WTC11 (cell line): Measurements from ENCODE around the gene NLRP1. TPM values are rescaled to one million over a fixed set of nuclear protein-coding genes. Genes with fewer than 3 reads are reported as not detected.

ENCODE experiments used
- ATAC-seq: fragments of 200-7000 bp; cut with Tn5 transposase; 2 replicates; pipeline ENCODE4 v1.10.0; 2021; ENCODE audit warnings: mild to moderate bottlenecking, moderate library complexity
- CTCF ChIA-PET: fragments of 300-600 bp; sonication (Branson Sonifier 250); formaldehyde crosslinking; loops from one replicate; lab custom pipeline; 2021; ENCODE audit warnings: antibody characterized with exemption; lab: Charles Lee
- POLR2A ChIA-PET: fragments of 350-600 bp; sonication (Branson Sonifier 250); formaldehyde crosslinking; loops from one replicate; lab custom pipeline; 2021; ENCODE audit warnings: antibody characterized with exemption; lab: Charles Lee
- DNase-seq: peaks from one replicate; pipeline ENCODE4 v3.0.0; 2021; ENCODE audit warnings: low spot score
- H3K27ac Mint-ChIP-seq: 2 replicates; pipeline ENCODE4 v1.8.0; 2021; ENCODE audit warnings: mixed read lengths
- H3K27me3 Mint-ChIP-seq: 2 replicates; pipeline ENCODE4 v1.8.0; 2021; ENCODE audit warnings: low read depth, mild to moderate bottlenecking, moderate library complexity, mixed read lengths
- H3K36me3 Mint-ChIP-seq: 2 replicates; pipeline ENCODE4 v1.8.0; 2021; ENCODE audit warnings: mixed read lengths
- H3K4me1 Mint-ChIP-seq: 2 replicates; pipeline ENCODE4 v1.8.0; 2022; ENCODE audit warnings: mixed read lengths
- H3K4me3 Mint-ChIP-seq: 2 replicates; pipeline ENCODE4 v1.8.0; 2021; ENCODE audit warnings: mild to moderate bottlenecking, moderate library complexity, mixed read lengths
- H3K9me3 Mint-ChIP-seq: 2 replicates; pipeline ENCODE4 v1.8.0; 2021; ENCODE audit warnings: mixed read lengths
- ARID4B ChIP-seq: sonication (generic); formaldehyde crosslinking; IDR thresholded peaks from 2 replicates; pipeline ENCODE4 v1.8.0; 2023; ENCODE audit warnings: missing genetic modification reagents, mild to moderate bottlenecking, borderline replicate concordance
- FOXP4 ChIP-seq: sonication (generic); formaldehyde crosslinking; IDR thresholded peaks from 2 replicates; pipeline ENCODE4 v1.8.0; 2022; ENCODE audit warnings: mild to moderate bottlenecking, missing genetic modification reagents
- GTF2I ChIP-seq: fragments of 250-450 bp; sonication (Bioruptor Pico); conservative IDR thresholded peaks from 2 replicates; pipeline ENCODE4 v1.4.0; 2021; ENCODE audit warnings: mild to moderate bottlenecking
- NFE2L1 ChIP-seq: sonication (generic); formaldehyde crosslinking; IDR thresholded peaks from 2 replicates; pipeline ENCODE4 v1.8.1; 2023; ENCODE audit warnings: missing genetic modification reagents
- NFYB ChIP-seq: sonication (generic); formaldehyde crosslinking; conservative IDR thresholded peaks from 2 replicates; pipeline ENCODE4 v1.8.0; 2022; ENCODE audit warnings: low read depth, missing genetic modification reagents
- NR1H2 ChIP-seq: sonication (generic); formaldehyde crosslinking; IDR thresholded peaks from 2 replicates; pipeline ENCODE4 v1.9.0; 2021; ENCODE audit warnings: mild to moderate bottlenecking, moderate library complexity, missing genetic modification reagents
- NR2C2 ChIP-seq: sonication (generic); formaldehyde crosslinking; IDR thresholded peaks from 2 replicates; pipeline ENCODE4 v1.8.0; 2022; ENCODE audit warnings: mild to moderate bottlenecking, missing genetic modification reagents
- RELA ChIP-seq: sonication (generic); formaldehyde crosslinking; IDR thresholded peaks from 2 replicates; pipeline ENCODE4 v1.8.1; 2022; ENCODE audit warnings: missing genetic modification reagents, mild to moderate bottlenecking, borderline replicate concordance
- SOX15 ChIP-seq: fragments of 250-450 bp; sonication (Bioruptor Pico); IDR thresholded peaks from 2 replicates; pipeline ENCODE4 v1.9.0; 2021; ENCODE audit warnings: mild to moderate bottlenecking
- TEAD4 ChIP-seq: sonication (generic); formaldehyde crosslinking; IDR thresholded peaks from 2 replicates; pipeline ENCODE4 v1.8.0; 2022; ENCODE audit warnings: mild to moderate bottlenecking, missing genetic modification reagents
- TP53 ChIP-seq: sonication (generic); formaldehyde crosslinking; IDR thresholded peaks from 2 replicates; pipeline ENCODE4 v1.8.1; 2023; ENCODE audit warnings: mild to moderate bottlenecking, missing genetic modification reagents
- ZBTB21 ChIP-seq: sonication (generic); formaldehyde crosslinking; IDR thresholded peaks from 2 replicates; pipeline ENCODE4 v1.8.1; 2023; ENCODE audit warnings: mild to moderate bottlenecking, missing genetic modification reagents, borderline replicate concordance
- ZNF121 ChIP-seq: sonication (generic); formaldehyde crosslinking; IDR thresholded peaks from 2 replicates; pipeline ENCODE4 v1.8.0; 2023; ENCODE audit warnings: missing genetic modification reagents
- ZNF219 ChIP-seq: sonication (generic); formaldehyde crosslinking; IDR thresholded peaks from 2 replicates; pipeline ENCODE4 v1.8.0; 2023; ENCODE audit warnings: missing genetic modification reagents, mild to moderate bottlenecking, borderline replicate concordance
- ZNF232 ChIP-seq: sonication (generic); formaldehyde crosslinking; IDR thresholded peaks from 2 replicates; pipeline ENCODE4 v1.8.0; 2022; ENCODE audit warnings: mild to moderate bottlenecking, missing genetic modification reagents
- ZNF396 ChIP-seq: fragments of 250-450 bp; sonication (Bioruptor Pico); IDR thresholded peaks from 2 replicates; pipeline ENCODE4 v1.8.0; 2021; ENCODE audit warnings: mild to moderate bottlenecking, moderate library complexity, borderline replicate concordance
- total RNA-seq: library from RNA; stranded (reverse); gene quantifications from 3 replicates; pipeline ENCODE4 v1.2.3, GENCODE V29; 2021

The NLRP1 gene
- total RNA-seq, 1 experiment from 2014 or later = 17.6 TPM

DNA sequence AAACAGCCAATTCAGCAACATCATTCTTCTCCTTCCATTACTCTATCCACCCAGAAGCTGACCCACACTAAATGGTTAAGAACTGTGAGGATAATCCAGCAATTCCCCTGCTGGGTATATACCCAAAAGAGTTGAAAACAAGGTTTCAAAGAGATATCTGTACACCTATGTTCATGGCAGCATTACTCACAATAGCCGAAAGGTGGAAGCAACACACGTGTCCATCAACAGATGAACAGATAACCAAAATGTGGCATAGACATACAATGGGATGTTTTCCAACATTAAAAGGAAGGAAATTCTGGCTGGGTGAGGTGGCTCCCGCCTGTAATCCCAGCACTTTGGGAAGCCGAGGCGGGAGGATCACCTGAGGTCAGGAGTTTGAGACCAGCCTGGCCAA, 78.0 kb downstream of the NLRP1 start:
- H3K9me3 Mint-ChIP-seq = no peaks in the 10 kb centered on the region
- TF ChIP-seq ZNF396 (CRISPR knock-in tag) (no peak), FOXP4 (CRISPR knock-in tag) (no peak), NR1H2 (CRISPR knock-in tag) (no peak), ZNF219 (no peak), NFE2L1 (CRISPR knock-in tag) (no peak), ZNF121 (CRISPR knock-in tag) (no peak), NFYB (CRISPR knock-in tag) (no peak)
- H3K27ac Mint-ChIP-seq = no peak overlapping the region
- no peak for ATAC-seq
- ChIA-PET CTCF (interaction anchor here (0.7 to 0.9 kb wide), 3 partner anchors 16 to 1133 kb away, joined by 3 to 4 read pairs (median 4); no protein-coding TSS in a partner anchor), POLR2A (no interaction called here)
- peaks cover 8% of the 10 kb centered on the region for H3K4me1 Mint-ChIP-seq
- H3K36me3 Mint-ChIP-seq = no peaks in the 10 kb centered on the region
- DNase-seq = no peak
- peaks cover 24% of the 10 kb centered on the region for H3K27me3 Mint-ChIP-seq
- no peak overlapping the region for H3K4me3 Mint-ChIP-seq

DNA sequence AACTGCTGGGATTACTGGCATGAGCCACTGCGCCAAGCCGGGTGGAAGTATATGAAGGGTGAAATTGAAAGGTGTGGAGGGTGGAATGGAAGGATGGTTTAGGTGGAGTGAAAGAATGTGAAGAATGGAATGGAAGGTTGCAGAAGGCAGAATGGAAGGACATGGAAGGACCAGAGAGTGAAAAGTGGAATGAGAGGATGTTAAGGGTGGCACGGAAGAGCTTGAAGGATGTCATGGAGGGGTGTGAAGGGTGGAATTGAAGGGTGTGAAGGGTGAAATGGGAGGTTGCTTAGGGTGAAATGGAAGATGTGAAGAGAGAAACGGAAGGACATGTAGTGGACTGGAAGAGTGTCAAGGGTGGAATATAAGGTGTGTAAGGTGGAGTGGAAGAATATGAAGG, 81.8 kb downstream of the NLRP1 start:
- Mint-ChIP-seq H3K9me3 (no peaks in the 10 kb centered on the region), H3K36me3 (no peaks in the 10 kb centered on the region), H3K27me3 (peaks cover 53% of the 10 kb centered on the region), H3K4me3 (no peak overlapping the region), H3K4me1 (peaks cover 10% of the 10 kb centered on the region), H3K27ac (no peak overlapping the region)
- DNase-seq (no peak), ATAC-seq (no peak)
- CTCF ChIA-PET = interaction anchor here (1.9 kb wide), 1 partner anchor 39 kb away, joined by 5 read pairs; no protein-coding TSS in a partner anchor
- TF ChIP-seq TEAD4 (CRISPR knock-in tag) (no peak), GTF2I (CRISPR knock-in tag) (no peak), NR2C2 (CRISPR knock-in tag) (no peak), ARID4B (CRISPR knock-in tag) (no peak), FOXP4 (CRISPR knock-in tag) (no peak), ZNF232 (CRISPR knock-in tag) (no peak), ZBTB21 (CRISPR knock-in tag) (no peak), RELA (CRISPR knock-in tag) (no peak), SOX15 (CRISPR knock-in tag) (no peak), TP53 (CRISPR knock-in tag) (no peak)
- POLR2A ChIA-PET = no interaction called here
